ENCODE results near the gene SORBS2.

Gene SORBS2

GRCh38 chr4:185567381-185568376 is 244.3 kb downstream of the SORBS2 start:
- Histone ChIP-seq H3K9ac (no peak overlapping the region), H3K27ac (no peak overlapping the region), H3K79me2 (ENCODE audit: insufficient read depth, low read depth) (no peaks in the 10 kb centered on the region), H2AFZ (ENCODE audit: low read depth) (no peak overlapping the region), H3K27me3 (ENCODE audit: insufficient read depth, low read depth) (no peaks in the 10 kb centered on the region), H3K36me3 (ENCODE audit: insufficient read depth) (no peaks in the 10 kb centered on the region), H4K20me1 (ENCODE audit: insufficient read depth) (no peaks in the 10 kb centered on the region), H3K4me2 (no peak overlapping the region), H3K4me3 (IDR thresholded peaks at IDR 0.05; ENCODE audit: insufficient read depth, low read depth, low read length) (no peak overlapping the region), H3K4me1 (ENCODE audit: low read depth, poor library complexity, severe bottlenecking) (no peaks in the 10 kb centered on the region)
- TF ChIP-seq CTCF (conservative IDR thresholded peaks at IDR 0.05; ENCODE audit: low read depth, low read length), result no peak

- Histone ChIP-seq H2AFZ (ENCODE audit: low read depth) (no peak overlapping the region), H3K79me2 (ENCODE audit: insufficient read depth, low read depth) (no peaks in the 10 kb centered on the region), H3K9ac (no peak overlapping the region), H3K4me3 (IDR thresholded peaks at IDR 0.05; ENCODE audit: insufficient read depth, low read depth, low read length) (no peak overlapping the region), H3K36me3 (ENCODE audit: insufficient read depth) (no peaks in the 10 kb centered on the region), H3K4me2 (no peak overlapping the region), H3K27me3 (ENCODE audit: insufficient read depth, low read depth) (no peaks in the 10 kb centered on the region), H4K20me1 (ENCODE audit: insufficient read depth) (no peaks in the 10 kb centered on the region), H3K27ac (no peak overlapping the region), H3K4me1 (ENCODE audit: low read depth, poor library complexity, severe bottlenecking) (no peaks in the 10 kb centered on the region)
- no peak for TF ChIP-seq CTCF (conservative IDR thresholded peaks at IDR 0.05; ENCODE audit: low read depth, low read length)
Measured at GRCh38 chr4:185566972-185567371, 245.0 kb downstream of the SORBS2 start.

- H3K27ac ChIP-seq, result no peak overlapping the region
- no peak overlapping the region for H2AFZ ChIP-seq (ENCODE audit: low read depth)
- H3K36me3 ChIP-seq (ENCODE audit: insufficient read depth), result no peaks in the 10 kb centered on the region
- no peaks in the 10 kb centered on the region for H3K79me2 ChIP-seq (ENCODE audit: insufficient read depth, low read depth)
- H3K4me3 ChIP-seq (IDR thresholded peaks at IDR 0.05; ENCODE audit: insufficient read depth, low read depth, low read length), result no peak overlapping the region
- no peaks in the 10 kb centered on the region for H4K20me1 ChIP-seq (ENCODE audit: insufficient read depth)
- no peaks in the 10 kb centered on the region for H3K4me1 ChIP-seq (ENCODE audit: low read depth, poor library complexity, severe bottlenecking)
- H3K9ac ChIP-seq, result no peak overlapping the region
- H3K27me3 ChIP-seq (ENCODE audit: insufficient read depth, low read depth), result no peaks in the 10 kb centered on the region
- H3K4me2 ChIP-seq, result no peak overlapping the region
- no peak for TF ChIP-seq CTCF (conservative IDR thresholded peaks at IDR 0.05; ENCODE audit: low read depth, low read length)
Measured at GRCh38 chr4:185566425-185566824, 245.6 kb downstream of the SORBS2 start.

- TF ChIP-seq CTCF (conservative IDR thresholded peaks at IDR 0.05; ENCODE audit: low read depth, low read length), result no peak
Measured at GRCh38 chr4:185565696-185566095, 246.3 kb downstream of the SORBS2 start.

More at GRCh38 chr4:185565696-185566095, 246.3 kb downstream of the SORBS2 start:
- Histone ChIP-seq H2AFZ (ENCODE audit: low read depth) (no peak overlapping the region), H3K4me3 (IDR thresholded peaks at IDR 0.05; ENCODE audit: insufficient read depth, low read depth, low read length) (no peak overlapping the region), H3K27ac (no peak overlapping the region), H3K4me1 (ENCODE audit: low read depth, poor library complexity, severe bottlenecking) (peaks cover 1% of the 10 kb centered on the region), H4K20me1 (ENCODE audit: insufficient read depth) (no peaks in the 10 kb centered on the region), H3K4me2 (no peak overlapping the region), H3K27me3 (ENCODE audit: insufficient read depth, low read depth) (no peaks in the 10 kb centered on the region), H3K9ac (no peak overlapping the region), H3K36me3 (ENCODE audit: insufficient read depth) (no peaks in the 10 kb centered on the region), H3K79me2 (ENCODE audit: insufficient read depth, low read depth) (no peaks in the 10 kb centered on the region)

Data from KMS-11 (cell line).